Measurements from ENCODE around the gene WFDC6.

Gene WFDC6

DNA sequence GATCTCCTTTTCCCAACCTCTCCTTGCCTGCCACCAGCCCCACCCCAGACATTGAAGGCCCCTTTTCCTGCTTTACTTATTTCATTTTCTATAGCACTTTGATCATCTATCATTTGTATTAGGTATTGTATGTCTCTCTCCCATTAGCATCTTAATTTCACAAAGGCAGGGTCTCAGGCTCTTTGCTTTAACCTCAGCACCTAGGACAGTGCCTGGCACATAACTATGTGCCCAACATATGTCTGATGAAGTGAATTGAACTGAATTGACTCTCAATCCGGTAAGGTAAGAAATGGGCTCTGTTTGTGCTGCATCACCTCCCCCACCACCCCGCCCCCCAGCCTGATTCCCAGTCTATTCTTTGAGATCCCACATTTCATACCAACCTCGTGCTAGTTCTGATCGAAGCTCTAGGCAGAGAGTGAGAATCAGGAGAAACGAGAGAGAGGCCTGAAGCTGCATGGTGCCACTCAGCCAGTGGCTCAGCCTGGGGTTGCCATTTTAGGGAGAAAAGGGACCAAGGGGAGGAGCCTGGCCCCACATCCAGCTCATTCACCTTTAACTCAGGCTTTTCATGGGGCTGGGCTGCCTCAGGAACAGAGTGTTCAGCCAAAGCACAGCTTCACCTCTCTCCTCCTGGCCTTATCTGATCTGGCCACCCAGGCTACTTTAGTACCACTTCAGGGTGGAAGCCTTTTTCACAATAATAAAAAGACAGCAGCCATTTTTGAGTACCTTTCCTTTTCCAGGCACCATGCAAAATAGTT is 24.0 kb downstream of the WFDC6 start, which contains the start of gene SPINT3:
SPINT3 (minus strand) TSS at position 476 of the 767 bp plus-strand sequence; CDS start at position 462, 14 bp downstream.
- DNase-seq (ENCODE audit: low read depth) = no peak

DNA sequence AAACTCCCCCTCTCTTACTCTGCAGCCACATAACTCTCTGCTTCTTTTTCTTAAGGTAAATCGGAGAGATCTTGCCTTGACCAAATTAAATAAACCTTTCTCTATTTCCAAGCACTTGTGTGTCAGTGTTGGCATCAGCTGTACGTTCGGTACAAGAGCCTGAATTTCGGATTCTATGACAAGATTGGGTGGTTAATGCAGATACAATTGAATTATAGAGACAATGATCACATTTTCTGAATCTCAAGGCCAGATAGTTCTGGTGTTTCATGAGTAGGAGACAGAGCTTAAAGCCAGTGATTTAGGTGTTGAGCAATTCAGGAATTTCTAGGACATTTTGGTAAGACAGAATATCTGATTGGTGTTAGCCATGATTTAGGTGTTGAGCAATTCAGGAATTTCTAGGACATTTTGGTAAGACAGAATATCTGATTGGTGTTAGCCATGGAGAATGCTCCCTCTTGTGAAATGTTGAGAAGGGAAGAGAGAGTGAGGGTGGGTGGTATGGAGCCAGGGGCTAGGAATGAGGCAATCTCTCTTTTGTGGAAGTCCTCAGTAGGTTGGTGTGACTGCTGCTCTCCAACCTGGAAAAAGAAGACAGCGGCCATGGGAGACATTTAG is 28.9 kb downstream of the WFDC6 start:
- DNase-seq (ENCODE audit: low read depth) = no peak

DNA sequence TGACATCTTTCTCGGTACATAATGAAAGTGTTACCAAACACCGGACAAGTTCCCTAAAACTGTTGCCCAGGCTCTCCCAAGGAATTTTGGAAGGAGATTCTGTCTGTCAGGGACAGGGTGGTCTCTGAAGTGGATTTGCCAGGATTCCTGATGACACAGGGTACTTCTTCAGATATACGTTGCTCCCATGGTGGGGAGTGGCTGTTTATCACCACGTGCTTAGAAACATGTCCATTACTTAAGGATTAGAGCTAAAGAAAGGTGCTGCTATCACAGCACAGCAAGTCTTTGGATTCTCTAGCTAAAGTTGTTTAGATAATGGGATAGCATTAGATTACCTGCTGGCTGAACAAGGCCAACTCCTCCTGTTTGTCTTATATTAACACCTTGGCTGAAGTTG is 30.2 kb downstream of the WFDC6 start:
- no peak for DNase-seq (ENCODE audit: low read depth)

DNA sequence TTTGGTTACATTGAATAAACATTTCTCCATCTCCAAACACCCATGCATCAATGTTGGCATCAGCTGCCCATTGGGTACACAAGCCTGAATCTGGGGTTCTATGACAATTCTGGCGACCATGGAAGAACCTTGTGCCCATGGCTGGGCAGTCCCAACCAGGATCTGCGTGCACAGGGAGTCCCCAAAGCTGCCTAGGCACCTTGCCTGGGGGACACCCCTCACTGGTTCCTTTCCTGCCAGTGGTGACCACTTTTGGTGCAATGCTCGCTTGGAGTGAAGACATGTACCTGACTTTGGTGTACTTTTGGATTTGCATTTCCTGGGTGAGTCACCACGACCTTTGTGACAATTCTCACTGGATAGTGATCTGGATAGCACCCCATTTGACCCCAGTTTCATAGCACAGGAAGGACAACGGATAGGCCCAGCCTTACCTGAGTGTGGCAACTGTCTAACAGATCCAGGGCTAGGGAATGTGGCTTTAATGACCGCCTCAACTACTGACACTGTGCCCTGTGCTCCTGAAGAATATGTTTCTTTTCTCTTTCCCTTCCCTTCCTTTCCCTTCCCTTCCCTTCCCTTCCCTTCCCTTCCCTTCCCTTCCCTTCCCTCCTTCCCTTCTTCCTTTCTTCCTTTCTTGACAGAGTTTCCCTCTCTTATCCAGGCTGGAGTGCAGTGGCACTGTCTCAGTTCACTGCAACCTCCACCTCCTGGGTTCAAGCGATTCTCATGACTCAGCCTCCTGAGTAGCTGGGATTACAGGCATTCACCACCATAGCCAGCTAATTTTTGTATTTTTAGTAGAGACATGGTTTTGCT is 31.0 kb downstream of the WFDC6 start:
- DNase-seq (ENCODE audit: low read depth) = no peak

DNA sequence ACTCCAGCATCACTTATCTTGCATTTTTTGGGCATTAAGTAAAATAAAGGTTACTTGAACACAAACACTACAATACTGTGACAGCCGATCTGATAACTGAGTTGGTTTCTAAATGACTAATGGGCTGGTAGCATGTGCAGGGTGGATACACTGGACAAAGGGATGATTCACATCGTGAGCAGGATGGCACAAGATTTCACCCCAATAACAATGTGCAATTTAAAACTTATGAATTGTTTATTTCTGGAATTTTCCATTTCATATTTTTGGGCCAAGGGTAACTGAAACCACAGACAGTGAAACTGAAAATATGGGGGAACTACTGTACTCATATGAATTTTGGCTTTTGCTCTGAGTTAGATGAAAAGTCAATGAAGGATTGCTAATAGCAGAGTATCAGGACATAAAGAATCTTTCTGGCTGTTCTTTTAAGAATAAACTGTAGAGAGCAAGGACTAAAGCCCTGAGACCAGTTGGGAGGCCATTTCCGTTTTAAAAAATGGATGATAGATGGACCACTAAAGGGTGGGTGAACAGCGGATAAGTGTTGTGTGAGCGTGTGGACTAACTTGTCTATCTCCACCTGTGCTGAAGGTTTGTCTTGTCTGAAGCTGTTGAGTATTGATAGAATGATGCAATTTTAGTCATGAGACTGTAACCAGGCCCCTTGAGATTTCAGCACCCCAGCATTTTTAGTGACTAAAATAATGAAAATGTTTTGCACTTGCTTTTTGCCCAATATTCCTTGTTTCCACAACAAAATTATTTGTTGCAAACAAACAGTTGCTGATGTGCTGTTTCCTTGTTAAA is 32.1 kb downstream of the WFDC6 start:
- no peak for DNase-seq (ENCODE audit: low read depth)

DNA sequence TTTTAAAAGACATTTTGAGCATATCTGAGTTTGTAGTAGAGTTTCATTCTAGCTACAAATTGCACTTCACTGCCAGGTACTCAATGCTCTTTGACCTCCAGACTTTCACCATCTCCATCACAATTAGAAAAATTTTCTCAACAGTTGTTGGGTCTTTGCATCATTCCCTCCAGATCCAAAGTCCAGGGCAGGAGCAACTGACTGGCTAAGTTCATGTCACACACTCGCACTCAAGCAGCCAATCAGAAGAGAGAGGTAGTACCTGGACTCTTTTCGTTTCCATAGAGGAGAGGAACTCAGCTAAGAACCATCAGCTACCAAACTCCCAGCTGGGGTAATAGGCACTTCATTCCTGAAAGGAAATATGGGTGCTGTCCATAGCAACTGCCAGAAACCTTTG is 32.9 kb downstream of the WFDC6 start:
- no peak for DNase-seq (ENCODE audit: low read depth)

DNA sequence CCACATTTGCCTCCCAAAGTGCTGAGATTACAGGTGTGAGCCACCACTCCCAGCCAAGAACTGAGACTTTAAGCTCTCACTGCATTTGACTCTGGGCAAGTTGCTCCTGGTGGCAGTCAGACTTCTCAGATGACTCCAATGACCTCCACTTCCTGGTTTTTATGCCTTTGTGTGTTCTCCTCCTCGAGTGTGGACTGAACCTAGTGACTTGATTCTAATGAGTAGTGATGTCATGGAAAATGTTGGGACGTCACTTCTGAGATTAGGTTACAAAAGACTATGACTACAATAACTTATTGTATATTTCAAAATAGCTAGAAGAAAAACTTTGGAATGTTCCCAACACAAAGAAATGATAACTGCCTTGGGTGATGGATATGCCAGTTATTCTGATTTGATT is 35.9 kb downstream of the WFDC6 start:
- no peak for DNase-seq (ENCODE audit: low read depth)

DNA sequence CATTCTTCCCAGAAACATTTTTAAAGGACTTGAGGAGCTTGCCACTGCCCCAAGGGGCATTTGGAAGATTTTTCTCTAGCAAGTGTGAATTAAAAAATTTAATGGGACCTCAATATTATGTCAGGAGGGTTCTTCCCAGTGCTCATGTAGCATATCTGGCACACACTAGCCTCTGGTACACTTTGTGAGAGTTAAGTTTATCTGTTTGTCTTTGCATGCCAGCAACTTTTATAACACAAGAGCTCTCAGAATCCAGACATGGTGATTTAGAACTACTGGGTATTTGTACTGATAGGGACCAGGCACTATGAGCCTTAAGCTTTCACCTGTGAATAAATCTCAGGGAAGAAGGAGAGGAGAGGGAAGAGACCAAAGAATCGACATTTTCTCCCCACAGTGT is 36.7 kb downstream of the WFDC6 start:
- no peak for DNase-seq (ENCODE audit: low read depth)

DNA sequence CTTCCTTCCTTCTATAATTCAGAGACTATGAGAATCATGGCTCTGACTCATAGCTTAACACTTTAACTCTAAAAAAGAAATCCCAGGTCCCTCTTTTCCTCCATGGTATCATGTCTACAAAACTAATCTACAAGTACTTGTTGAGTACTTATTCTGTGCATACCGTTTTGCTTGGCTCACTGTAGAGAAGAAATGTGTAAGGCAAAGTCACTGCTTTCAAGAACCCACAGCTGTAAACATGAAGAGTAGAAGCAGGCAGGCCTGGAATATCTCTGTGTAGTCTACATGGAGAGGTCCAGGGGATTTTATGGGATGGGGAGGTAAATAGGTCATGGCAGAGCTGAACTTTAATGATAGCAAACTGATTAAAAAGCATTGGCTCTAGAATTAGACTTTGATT is 37.7 kb downstream of the WFDC6 start:
- DNase-seq (ENCODE audit: low read depth) = no peak

DNA sequence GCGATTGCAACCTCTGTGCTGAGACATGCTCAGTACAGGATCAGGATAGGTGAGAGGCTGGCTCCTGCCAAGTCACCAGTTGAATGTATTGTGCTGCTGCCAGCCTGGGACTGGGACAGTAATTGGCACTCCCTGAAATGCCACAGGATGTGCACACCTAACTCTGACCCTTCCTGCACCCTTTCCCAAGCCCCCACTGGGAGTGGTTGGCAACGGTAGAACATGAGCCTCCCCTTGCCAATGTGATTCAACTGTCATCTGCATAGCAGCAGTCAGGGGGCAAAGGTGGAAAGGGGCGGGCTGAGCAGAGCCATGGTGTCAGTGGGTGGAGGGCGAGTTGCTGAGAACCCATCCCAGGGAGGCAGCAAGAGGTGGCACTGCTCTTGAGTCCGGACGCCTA is 39.3 kb downstream of the WFDC6 start:
- no peak for DNase-seq (ENCODE audit: low read depth)

DNA sequence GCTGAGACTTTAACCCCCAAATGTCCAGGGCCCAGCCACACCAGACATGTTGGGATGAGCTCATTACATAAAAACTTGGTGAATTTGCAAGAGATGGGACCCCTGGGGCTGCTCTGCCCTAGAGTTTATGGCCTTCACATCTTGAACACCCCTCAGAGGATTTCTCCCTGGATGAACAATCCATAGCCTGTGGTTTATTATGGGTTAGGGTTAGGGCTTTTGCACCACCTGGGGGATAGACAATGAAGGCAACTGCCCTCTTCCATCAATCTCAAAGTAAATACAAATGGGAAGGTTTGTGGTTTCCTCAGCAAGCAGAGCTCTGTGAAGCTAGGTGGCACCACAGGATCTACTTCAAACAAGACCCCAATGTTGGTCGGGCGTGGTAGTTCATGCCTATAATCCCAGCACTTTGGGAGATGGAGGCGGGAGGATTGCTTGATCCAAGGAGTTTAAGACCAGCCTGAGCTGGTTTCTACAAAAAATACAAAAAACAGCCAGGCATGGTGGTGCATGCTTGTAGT is 41.2 kb downstream of the WFDC6 start:
- no peak for DNase-seq (ENCODE audit: low read depth)

DNA sequence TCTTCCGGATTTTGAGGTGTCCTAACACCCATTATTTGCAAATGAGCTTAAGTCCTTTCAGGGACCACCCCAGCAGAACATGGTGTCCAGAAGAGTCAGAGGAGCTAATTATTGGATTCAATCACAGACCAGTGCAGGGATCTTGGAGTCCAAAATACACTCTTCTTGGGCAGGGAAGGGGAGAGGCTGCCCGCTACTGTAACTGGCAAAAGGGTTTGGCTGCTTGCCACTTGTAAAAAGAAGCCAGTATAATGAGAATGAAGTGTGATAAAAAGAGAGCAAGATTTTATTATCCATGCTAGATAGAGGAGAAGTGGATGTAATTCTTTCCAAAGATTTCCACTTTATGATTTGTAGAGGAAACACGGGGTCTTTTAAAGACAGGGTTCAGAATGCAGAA is 43.1 kb downstream of the WFDC6 start:
- no peak for DNase-seq (ENCODE audit: low read depth)

DNA sequence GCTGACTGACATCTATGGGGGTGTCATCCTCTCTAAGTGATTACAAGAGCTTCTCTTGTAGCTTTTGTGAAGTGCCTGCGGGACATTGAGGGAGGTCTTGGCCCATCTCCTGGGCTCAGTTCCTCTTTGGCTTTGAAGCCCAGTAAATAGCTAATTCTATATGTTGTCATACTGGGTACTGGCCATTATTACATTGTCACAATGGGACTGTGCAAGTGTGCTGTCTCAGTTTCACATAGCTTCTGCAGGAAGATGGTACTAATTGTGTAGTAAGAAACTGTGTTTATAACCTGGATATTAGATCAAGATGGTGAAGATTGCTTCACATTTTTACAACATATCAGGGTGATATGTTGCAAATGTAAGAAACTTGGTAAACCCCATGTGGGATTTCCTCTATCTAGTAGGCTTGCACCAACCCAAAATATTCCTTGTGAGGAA is 43.8 kb downstream of the WFDC6 start:
- no peak for DNase-seq (ENCODE audit: low read depth)

DNA sequence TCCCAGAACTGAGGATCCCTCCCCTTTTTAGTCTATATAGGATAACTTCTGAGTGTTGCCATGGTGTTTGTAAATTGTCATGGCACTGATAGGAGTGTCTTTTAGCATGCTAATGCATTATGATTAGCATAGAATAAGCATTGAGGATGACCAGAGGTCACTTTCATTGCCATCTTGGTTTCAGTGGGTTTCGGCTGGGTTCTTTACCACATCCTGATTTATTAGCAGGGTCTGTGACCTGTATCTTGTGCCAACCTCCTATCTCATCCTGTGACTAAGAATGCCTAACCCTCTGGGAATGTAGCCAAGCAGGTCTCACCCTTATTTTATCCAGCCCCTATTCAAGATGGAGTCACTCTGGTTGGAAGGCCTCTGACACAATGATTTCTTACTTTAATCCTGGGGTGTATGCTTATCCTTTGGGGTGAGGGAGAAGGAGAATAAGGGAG is 50.2 kb downstream of the WFDC6 start:
- no peak for DNase-seq (ENCODE audit: low read depth)

DNA sequence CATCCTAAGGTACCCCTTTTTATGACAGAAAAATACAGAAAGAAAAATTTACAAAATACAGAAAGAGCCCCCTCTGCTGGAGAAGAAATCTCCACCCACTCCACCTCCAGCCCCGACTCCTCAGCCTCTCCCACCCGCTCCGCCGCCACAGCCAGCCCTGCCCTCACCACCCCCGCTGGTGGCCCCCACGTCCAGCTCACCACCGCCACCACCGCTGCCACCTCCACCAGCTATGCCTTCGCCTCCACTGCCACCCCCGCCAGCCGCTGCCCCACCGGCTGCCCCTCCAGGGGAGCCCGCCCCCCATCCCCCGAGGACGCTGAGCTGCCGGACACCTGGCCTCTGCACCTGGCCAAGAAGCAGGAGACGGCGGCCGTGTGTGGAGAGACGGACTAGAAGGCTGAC is 52.0 kb downstream of the WFDC6 start:
- DNase-seq (ENCODE audit: low read depth) = no peak

DNA sequence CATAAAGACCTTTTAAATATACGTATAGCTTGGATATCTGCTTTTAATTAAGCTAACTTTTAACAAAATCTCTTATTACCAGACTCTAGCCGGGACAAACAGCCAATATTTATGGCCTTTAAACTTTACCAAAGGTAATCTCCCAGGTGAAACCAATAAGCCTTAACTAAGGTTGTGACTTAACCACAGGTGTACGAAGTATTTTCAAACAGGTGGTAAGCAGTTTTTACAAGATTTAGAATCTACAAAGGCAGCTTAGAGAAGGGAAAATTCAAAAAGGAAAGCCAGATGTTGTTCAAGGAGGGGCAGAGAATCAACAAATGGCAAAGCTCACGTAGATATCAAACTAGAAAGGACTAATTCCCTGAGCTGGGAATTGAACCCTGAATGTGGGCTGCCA is 53.9 kb downstream of the WFDC6 start:
- no peak for DNase-seq (ENCODE audit: low read depth)

DNA sequence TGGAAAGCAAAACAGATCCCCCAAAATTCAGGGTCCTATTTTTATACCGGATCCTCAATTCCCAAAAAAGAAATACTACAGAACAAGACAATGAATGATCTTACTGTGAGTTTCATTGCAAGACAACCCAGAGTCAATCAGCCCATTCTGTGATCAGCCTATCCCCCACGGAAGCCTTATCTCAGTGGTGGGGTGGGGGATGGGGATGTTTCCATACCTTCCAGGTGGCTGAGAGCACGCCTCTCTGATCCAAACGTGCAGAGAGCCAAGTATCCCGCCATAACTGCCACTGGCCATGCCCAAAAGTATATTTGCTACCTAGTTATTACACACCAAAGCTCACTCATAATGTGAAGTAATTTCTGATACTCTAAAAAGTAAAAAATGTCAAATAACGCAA is 54.6 kb downstream of the WFDC6 start:
- DNase-seq (ENCODE audit: low read depth) = no peak

Data from stimulated activated CD8-positive, alpha-beta memory T cell treated with anti-CD3 and anti-CD28 coated beads, Interleukin-12 subunit alpha, Interleukin-12 subunit beta, amount 100 ng/mL, for 1 hour (primary cell).